ENCODE results near the gene HOXB4. TPM values are rescaled to one million over a fixed set of nuclear protein-coding genes. Genes with fewer than 3 reads are reported as not detected.

The HOXB4 gene
- total RNA-seq, 1 experiment from 2014 or later: 27.9 TPM

DNA sequence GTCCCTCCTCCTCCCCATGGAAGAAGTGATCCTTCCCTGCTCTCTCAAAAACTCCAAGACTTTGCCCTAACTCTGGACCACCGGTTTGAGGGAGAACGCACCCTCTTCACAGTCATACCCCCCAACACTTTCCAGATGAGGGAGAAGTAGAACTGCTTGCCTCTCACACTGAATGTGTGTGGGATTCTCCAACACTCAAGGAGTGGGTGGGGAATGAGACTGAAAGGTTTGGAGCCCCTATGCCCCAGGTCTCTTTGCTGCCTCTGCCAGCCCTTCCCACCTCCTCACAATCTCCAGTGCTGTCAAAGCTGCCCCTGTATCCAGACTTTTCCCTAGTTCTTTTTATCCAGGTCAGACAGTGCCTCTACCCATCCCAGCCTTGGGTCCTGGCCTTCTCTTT is 11.4 kb downstream of the HOXB4 start:
- no peak for ATAC-seq
- BruUV-seq (replicated peaks): no TSS peak
- POLR2A ChIA-PET: interaction anchor here (0.7 to 1.4 kb wide), 4 partner anchors 8 to 683 kb away, joined by 3 to 7 read pairs (median 4); no protein-coding TSS in a partner anchor
- in situ Hi-C loops (cut with HindIII; ENCODE audit: low pct_unique_long_range_greater_than_20kb, low sequenced_read_pairs) (no loop called here), intact Hi-C loops (cut with micrococcal nuclease; ENCODE audit: unreplicated experiment) (no loop called here)
- Histone ChIP-seq H3K4me1 (ENCODE audit: control insufficient read depth, insufficient read depth, low read length) (peaks cover 95% of the 10 kb centered on the region), H3K27ac (ENCODE audit: low read length) (peak overlapping the region; percentile 97), H3K27me3 (ENCODE audit: control insufficient read depth, insufficient read depth, low read length) (no peaks in the 10 kb centered on the region), H3K9me3 (ENCODE audit: control insufficient read depth, insufficient read depth, low read depth, low read length) (no peaks in the 10 kb centered on the region), H3K36me3 (ENCODE audit: control insufficient read depth, insufficient read depth, low read length) (peaks cover 7% of the 10 kb centered on the region; the same call in 1 of the 2 replicates), H3K4me3 (ENCODE audit: low read depth in 2 of 2, low read length in 2 of 2) (no peak overlapping the region)
- CTCF ChIA-PET: no interaction called here
- DNase-seq (ENCODE audit: low read depth, low spot score): no peak
- TF ChIP-seq, protein P1, sequence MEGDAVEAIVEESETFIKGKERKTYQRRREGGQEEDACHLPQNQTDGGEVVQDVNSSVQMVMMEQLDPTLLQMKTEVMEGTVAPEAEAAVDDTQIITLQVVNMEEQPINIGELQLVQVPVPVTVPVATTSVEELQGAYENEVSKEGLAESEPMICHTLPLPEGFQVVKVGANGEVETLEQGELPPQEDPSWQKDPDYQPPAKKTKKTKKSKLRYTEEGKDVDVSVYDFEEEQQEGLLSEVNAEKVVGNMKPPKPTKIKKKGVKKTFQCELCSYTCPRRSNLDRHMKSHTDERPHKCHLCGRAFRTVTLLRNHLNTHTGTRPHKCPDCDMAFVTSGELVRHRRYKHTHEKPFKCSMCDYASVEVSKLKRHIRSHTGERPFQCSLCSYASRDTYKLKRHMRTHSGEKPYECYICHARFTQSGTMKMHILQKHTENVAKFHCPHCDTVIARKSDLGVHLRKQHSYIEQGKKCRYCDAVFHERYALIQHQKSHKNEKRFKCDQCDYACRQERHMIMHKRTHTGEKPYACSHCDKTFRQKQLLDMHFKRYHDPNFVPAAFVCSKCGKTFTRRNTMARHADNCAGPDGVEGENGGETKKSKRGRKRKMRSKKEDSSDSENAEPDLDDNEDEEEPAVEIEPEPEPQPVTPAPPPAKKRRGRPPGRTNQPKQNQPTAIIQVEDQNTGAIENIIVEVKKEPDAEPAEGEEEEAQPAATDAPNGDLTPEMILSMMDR (IDR thresholded peaks at IDR 0.05): no peak
- TF ChIP-seq TCF7L2 (IDR thresholded peaks at IDR 0.05; ENCODE audit: low read depth, low read length) (no peak), POLR2AphosphoS5 (IDR thresholded peaks at IDR 0.05; ENCODE audit: low read depth, low read length) (peak; percentile 37; the same call in 1 of the 2 replicates)

GRCh38 chr17:48565925-48566710 is 12.0 kb downstream of the HOXB4 start:
- no peak overlapping the region for H3K4me3 ChIP-seq (ENCODE audit: low read depth in 2 of 2, low read length in 2 of 2)
- no peak for ATAC-seq
- in situ Hi-C loops (cut with HindIII; ENCODE audit: low pct_unique_long_range_greater_than_20kb, low sequenced_read_pairs): no loop called here
- H3K4me1 ChIP-seq (ENCODE audit: control insufficient read depth, insufficient read depth, low read length): peaks cover 95% of the 10 kb centered on the region
- H3K9me3 ChIP-seq (ENCODE audit: control insufficient read depth, insufficient read depth, low read depth, low read length): no peaks in the 10 kb centered on the region
- peak overlapping the region; percentile 97 for H3K27ac ChIP-seq (ENCODE audit: low read length)
- intact Hi-C loops (cut with micrococcal nuclease; ENCODE audit: unreplicated experiment): no loop called here
- BruUV-seq (replicated peaks): no TSS peak
- ChIA-PET POLR2A (interaction anchor here (0.7 to 1.4 kb wide), 4 partner anchors 9 to 682 kb away, joined by 3 to 7 read pairs (median 4); no protein-coding TSS in a partner anchor), CTCF (no interaction called here)
- peaks cover 7% of the 10 kb centered on the region; the same call in 1 of the 2 replicates for H3K36me3 ChIP-seq (ENCODE audit: control insufficient read depth, insufficient read depth, low read length)
- H3K27me3 ChIP-seq (ENCODE audit: control insufficient read depth, insufficient read depth, low read length): no peaks in the 10 kb centered on the region
- no peak for DNase-seq (ENCODE audit: low read depth, low spot score)
- TF ChIP-seq, protein P2, sequence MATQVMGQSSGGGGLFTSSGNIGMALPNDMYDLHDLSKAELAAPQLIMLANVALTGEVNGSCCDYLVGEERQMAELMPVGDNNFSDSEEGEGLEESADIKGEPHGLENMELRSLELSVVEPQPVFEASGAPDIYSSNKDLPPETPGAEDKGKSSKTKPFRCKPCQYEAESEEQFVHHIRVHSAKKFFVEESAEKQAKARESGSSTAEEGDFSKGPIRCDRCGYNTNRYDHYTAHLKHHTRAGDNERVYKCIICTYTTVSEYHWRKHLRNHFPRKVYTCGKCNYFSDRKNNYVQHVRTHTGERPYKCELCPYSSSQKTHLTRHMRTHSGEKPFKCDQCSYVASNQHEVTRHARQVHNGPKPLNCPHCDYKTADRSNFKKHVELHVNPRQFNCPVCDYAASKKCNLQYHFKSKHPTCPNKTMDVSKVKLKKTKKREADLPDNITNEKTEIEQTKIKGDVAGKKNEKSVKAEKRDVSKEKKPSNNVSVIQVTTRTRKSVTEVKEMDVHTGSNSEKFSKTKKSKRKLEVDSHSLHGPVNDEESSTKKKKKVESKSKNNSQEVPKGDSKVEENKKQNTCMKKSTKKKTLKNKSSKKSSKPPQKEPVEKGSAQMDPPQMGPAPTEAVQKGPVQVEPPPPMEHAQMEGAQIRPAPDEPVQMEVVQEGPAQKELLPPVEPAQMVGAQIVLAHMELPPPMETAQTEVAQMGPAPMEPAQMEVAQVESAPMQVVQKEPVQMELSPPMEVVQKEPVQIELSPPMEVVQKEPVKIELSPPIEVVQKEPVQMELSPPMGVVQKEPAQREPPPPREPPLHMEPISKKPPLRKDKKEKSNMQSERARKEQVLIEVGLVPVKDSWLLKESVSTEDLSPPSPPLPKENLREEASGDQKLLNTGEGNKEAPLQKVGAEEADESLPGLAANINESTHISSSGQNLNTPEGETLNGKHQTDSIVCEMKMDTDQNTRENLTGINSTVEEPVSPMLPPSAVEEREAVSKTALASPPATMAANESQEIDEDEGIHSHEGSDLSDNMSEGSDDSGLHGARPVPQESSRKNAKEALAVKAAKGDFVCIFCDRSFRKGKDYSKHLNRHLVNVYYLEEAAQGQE (IDR thresholded peaks at IDR 0.05; ENCODE audit: insufficient read depth in 1 of 2, low read depth in 2 of 2, low read length in 1 of 2): no peak
- TF ChIP-seq SIN3A (IDR thresholded peaks at IDR 0.05; ENCODE audit: borderline replicate concordance, insufficient read depth, low read depth, low read length) (no peak), TCF7L2 (IDR thresholded peaks at IDR 0.05; ENCODE audit: low read depth, low read length) (no peak), POLR2AphosphoS5 (IDR thresholded peaks at IDR 0.05; ENCODE audit: low read depth, low read length) (peak; percentile 48; the same call in 1 of the 2 replicates)
- TF ChIP-seq, protein P1 (IDR thresholded peaks at IDR 0.05): no peak

All from Panc1 (cell line).